OCI-LY1 (cell line): ENCODE data around the gene PPP1R7.

ENCODE experiments used
- EZH2 ChIP-seq: fragments of 200-600 bp; sonication (generic), shearing (Covaris generic); IDR thresholded peaks from 2 replicates; pipeline ENCODE4 v1.8.0; 2017; ENCODE audit warnings: borderline replicate concordance, mixed run types, mild to moderate bottlenecking, antibody characterized with exemption, low read length, moderate library complexity, mixed read lengths
- TF ChIP-seq, protein P1 (sequence below): fragments of 200-600 bp; sonication (generic), shearing (Covaris generic); IDR thresholded peaks from 2 replicates; pipeline ENCODE4 v1.5.1; 2017; ENCODE audit warnings: mild to moderate bottlenecking, antibody characterized with exemption, low read length, moderate library complexity, mixed read lengths

DNA sequence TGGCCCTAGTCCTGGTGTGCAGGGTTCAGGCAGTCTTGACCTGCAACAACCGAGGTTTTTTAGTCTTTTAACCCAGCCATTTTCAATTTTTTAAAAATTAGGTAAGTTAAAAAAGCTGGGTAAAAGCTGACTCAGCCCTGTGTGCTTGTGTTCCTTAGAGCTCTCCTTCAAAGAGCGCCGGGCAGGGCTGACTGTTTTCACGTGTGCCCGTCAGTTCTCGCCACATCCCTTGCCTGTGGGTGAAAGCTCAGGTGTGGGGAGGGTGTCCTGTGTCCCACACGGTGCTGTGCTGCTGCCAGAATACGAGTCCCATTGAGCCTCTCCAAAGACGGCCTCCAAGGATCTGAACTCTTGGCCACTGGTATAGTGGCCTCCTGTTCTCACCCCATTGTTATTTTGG lies 33.0 kb downstream of the PPP1R7 start:
- TF ChIP-seq, protein P1, sequence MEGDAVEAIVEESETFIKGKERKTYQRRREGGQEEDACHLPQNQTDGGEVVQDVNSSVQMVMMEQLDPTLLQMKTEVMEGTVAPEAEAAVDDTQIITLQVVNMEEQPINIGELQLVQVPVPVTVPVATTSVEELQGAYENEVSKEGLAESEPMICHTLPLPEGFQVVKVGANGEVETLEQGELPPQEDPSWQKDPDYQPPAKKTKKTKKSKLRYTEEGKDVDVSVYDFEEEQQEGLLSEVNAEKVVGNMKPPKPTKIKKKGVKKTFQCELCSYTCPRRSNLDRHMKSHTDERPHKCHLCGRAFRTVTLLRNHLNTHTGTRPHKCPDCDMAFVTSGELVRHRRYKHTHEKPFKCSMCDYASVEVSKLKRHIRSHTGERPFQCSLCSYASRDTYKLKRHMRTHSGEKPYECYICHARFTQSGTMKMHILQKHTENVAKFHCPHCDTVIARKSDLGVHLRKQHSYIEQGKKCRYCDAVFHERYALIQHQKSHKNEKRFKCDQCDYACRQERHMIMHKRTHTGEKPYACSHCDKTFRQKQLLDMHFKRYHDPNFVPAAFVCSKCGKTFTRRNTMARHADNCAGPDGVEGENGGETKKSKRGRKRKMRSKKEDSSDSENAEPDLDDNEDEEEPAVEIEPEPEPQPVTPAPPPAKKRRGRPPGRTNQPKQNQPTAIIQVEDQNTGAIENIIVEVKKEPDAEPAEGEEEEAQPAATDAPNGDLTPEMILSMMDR = no peak
- no peak for TF ChIP-seq EZH2
